Endothelial cell of umbilical vein (primary cell): ENCODE data around the gene HSBP1. TPM values are rescaled to one million over a fixed set of nuclear protein-coding genes. Genes with fewer than 3 reads are reported as not detected.

ENCODE experiments used
- BruUV-seq: library from RNA; stranded (reverse); fragments of 400-500 nt; replicated peaks from 2 replicates; lab custom pipeline; 2021; lab: Mats Ljungman, UMichigan
- CTCF ChIA-PET: fragments of 300-600, 350-600 bp; sonication (Branson Sonifier 250); formaldehyde crosslinking; loops from one replicate; lab custom pipeline; 2021; ENCODE audit warnings: antibody characterized with exemption, inconsistent platforms; lab: Charles Lee
- POLR2A ChIA-PET: fragments of 300-600, 350-600 bp; sonication (Branson Sonifier 250); formaldehyde crosslinking; loops from one replicate; lab custom pipeline; 2021; ENCODE audit warnings: antibody characterized with exemption, inconsistent platforms; lab: Charles Lee
- DNase-seq: peaks from one replicate; pipeline ENCODE4 v3.0.0-alpha.2; 2011; ENCODE audit warnings: low read depth, low spot score
- FAIRE-seq: peaks from 2 replicates; lab custom pipeline; 2011; peaks lifted over from hg19 to GRCh38; lab: Jason Lieb, UNC
- H2AFZ ChIP-seq: 2 replicates; pipeline ENCODE4 v1.6.0; 2012; ENCODE audit warnings: low read depth, low read length, control low read depth, inconsistent platforms
- H3K27ac ChIP-seq: 2 replicates; pipeline ENCODE4 v1.5.1; 2011; ENCODE audit warnings: low read depth, mild to moderate bottlenecking, control low read depth, low read length, moderate library complexity; ENCODE audit not compliant: insufficient read depth
- H3K27me3 ChIP-seq, 2 experiments: 2 replicates each; pipeline versions ENCODE4 v1.6.0 to v1.6.1; 2011; ENCODE audit warnings: low read length in 2 of 2, mixed read lengths in 1 of 2; ENCODE audit not compliant: control insufficient read depth in 2 of 2, insufficient read depth in 2 of 2
- H3K36me3 ChIP-seq, 2 experiments: 2 replicates in 1 of 2; 3 replicates in 1 of 2; pipeline ENCODE4 v1.5.1; 2011; ENCODE audit warnings: low read length in 2 of 2, mild to moderate bottlenecking in 1 of 2, moderate library complexity in 1 of 2; ENCODE audit not compliant: control insufficient read depth in 2 of 2, insufficient read depth in 2 of 2; ENCODE audit errors: extremely low read depth in 1 of 2
- H3K4me1 ChIP-seq: 3 replicates; pipeline ENCODE4 v1.5.1; 2011; ENCODE audit warnings: mild to moderate bottlenecking, low read length; ENCODE audit not compliant: control insufficient read depth, insufficient read depth; ENCODE audit errors: extremely low read depth
- H3K4me2 ChIP-seq: 2 replicates; pipeline ENCODE4 v1.6.1; 2011; ENCODE audit warnings: low read length, control low read depth, mixed read lengths; ENCODE audit not compliant: insufficient read depth
- H3K4me3 ChIP-seq, 3 experiments: fragments of 200-600 bp in 1 of 3; sonication (generic), shearing (Covaris generic) in 1 of 3; replicated peaks in 1 of 3; 2 replicates each; pipeline ENCODE4 v1.5.1; 2011 to 2016; ENCODE audit warnings: control low read depth in 3 of 3, low read length in 3 of 3, mild to moderate bottlenecking in 2 of 3, inconsistent platforms in 1 of 3, low read depth in 1 of 3, moderate library complexity in 1 of 3; ENCODE audit not compliant: insufficient read depth in 1 of 3
- H3K79me2 ChIP-seq: 2 replicates; pipeline ENCODE4 v1.6.0; 2012; ENCODE audit warnings: low read length, inconsistent platforms; ENCODE audit not compliant: control insufficient read depth, insufficient read depth
- H3K9ac ChIP-seq: replicated peaks from 2 replicates; pipeline ENCODE3; 2011; ENCODE audit warnings: low read length, control low read depth; ENCODE audit not compliant: insufficient read depth; ENCODE audit errors: extremely low read depth
- H3K9me1 ChIP-seq: replicated peaks from 3 replicates; pipeline ENCODE4 v1.6.0; 2011; ENCODE audit warnings: mild to moderate bottlenecking, low read length; ENCODE audit not compliant: control insufficient read depth, insufficient read depth; ENCODE audit errors: extremely low read depth
- H3K9me3 ChIP-seq: replicated peaks from 2 replicates; pipeline ENCODE4 v1.5.1; 2012; ENCODE audit warnings: low read length, inconsistent platforms; ENCODE audit not compliant: control insufficient read depth, insufficient read depth
- H4K20me1 ChIP-seq: replicated peaks from 2 replicates; pipeline ENCODE3; 2011; ENCODE audit warnings: mild to moderate bottlenecking, low read length; ENCODE audit not compliant: control insufficient read depth, insufficient read depth; ENCODE audit errors: extremely low read depth
- EZH2 ChIP-seq: IDR thresholded peaks from 2 replicates; pipeline ENCODE4 v1.6.1; 2012; ENCODE audit warnings: borderline replicate concordance, low read depth, mild to moderate bottlenecking, moderate library complexity, low read length, inconsistent platforms; ENCODE audit not compliant: severe bottlenecking
- FOS ChIP-seq: IDR thresholded peaks from 2 replicates; pipeline ENCODE4 v1.6.1; 2011; ENCODE audit warnings: mild to moderate bottlenecking, low read length, moderate library complexity, borderline replicate concordance; ENCODE audit not compliant: insufficient read depth
- GATA2 ChIP-seq: IDR thresholded peaks from 2 replicates; pipeline ENCODE4 v1.7.0; 2011; ENCODE audit warnings: low read depth, mild to moderate bottlenecking, moderate library complexity, mixed read lengths, low read length; ENCODE audit not compliant: insufficient read length, insufficient read depth
- JUN ChIP-seq: IDR thresholded peaks from 2 replicates; pipeline ENCODE4 v1.6.1; 2011; ENCODE audit warnings: borderline replicate concordance, low read depth; ENCODE audit not compliant: insufficient read length, insufficient read depth
- MYC ChIP-seq: IDR thresholded peaks from one replicate; pipeline ENCODE4 v1.6.1; 2011; ENCODE audit warnings: mild to moderate bottlenecking, low read depth, low read length
- POLR2A ChIP-seq: IDR thresholded peaks from 2 replicates; pipeline ENCODE4 v1.6.1; 2012; ENCODE audit warnings: low read depth, mild to moderate bottlenecking, control low read depth, low read length
- POLR2AphosphoS5 ChIP-seq: IDR thresholded peaks from 2 replicates; pipeline ENCODE4 v1.6.1; 2012; ENCODE audit warnings: low read depth, mild to moderate bottlenecking, control low read depth, low read length, moderate library complexity; ENCODE audit not compliant: insufficient read depth
- dilution Hi-C: fragments of 300-500 bp; cut with MboI; formaldehyde crosslinking; loops from one replicate; pipeline ENCODE4 v1.15.0; 2019; ENCODE audit warnings: low sequenced_read_pairs; ENCODE audit not compliant: extremely low pct_ligation_motif_present
- intact Hi-C: fragments of 100-400 bp; cut with micrococcal nuclease; formaldehyde crosslinking; loops from one replicate; pipeline ENCODE4 v1.10.0; 2022
- polyA plus RNA-seq, 4 experiments: library from polyadenylated mRNA; depleted of rRNA in 3 of 4; stranded (reverse) in 3 of 4; unstranded in 1 of 4; fragments of >200 nt; gene quantifications; 2 replicates each; pipeline versions ENCODE4 v1.2.1 to v1.2.3, GENCODE V29; 2011 to 2012; ENCODE audit warnings: missing spikeins in 1 of 4
- total RNA-seq: library from RNA; stranded (reverse); gene quantifications from 2 replicates; pipeline ENCODE4 v1.2.3, GENCODE V29; 2021
- TF ChIP-seq, protein P1 (sequence below): IDR thresholded peaks from 2 replicates; pipeline ENCODE4 v1.6.1; 2011; ENCODE audit not compliant: insufficient read depth, insufficient read length

Gene HSBP1
- total and polyA plus RNA-seq, 2 donors (not counting 3 experiments of a cell fraction or from before 2014, with no cell fraction given) = 40.8 to 136 TPM

DNA sequence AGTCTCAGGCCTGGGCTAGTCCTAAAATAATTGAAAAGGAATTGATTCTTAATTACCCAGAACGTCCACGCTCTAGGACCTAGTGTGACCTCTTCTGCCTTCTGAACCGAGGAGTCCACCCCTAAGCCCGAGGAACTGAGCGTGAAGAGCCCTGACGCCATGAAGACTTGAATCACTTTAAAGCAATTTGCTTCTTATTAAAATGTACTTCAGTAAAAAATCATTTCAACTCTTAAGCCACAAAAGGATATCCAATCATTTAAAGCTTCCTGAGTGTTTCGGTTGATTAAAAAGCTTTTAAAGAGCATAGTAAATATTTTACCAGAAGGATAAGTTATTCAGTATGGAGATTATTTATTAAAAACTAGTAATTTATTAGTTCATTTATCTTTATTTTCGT lies 11.6 kb downstream of the HSBP1 start:
- Histone ChIP-seq H3K27me3 (peaks cover 0 to 10% of the 10 kb centered on the region in 2 experiments), H3K4me3 (no peak overlapping the region), H3K36me3 (no peaks in the 10 kb centered on the region), H2AFZ (no peak overlapping the region), H3K27ac (no peak overlapping the region), H4K20me1 (no peaks in the 10 kb centered on the region), H3K9me3 (no peaks in the 10 kb centered on the region), H3K9me1 (no peaks in the 10 kb centered on the region), H3K9ac (no peak overlapping the region), H3K4me1 (no peaks in the 10 kb centered on the region), H3K79me2 (no peaks in the 10 kb centered on the region), H3K4me2 (no peak overlapping the region)
- intact Hi-C loops = no loop called here
- dilution Hi-C loops = no loop called here
- no TSS peak for BruUV-seq
- DNase-seq (no peak), FAIRE-seq (no peak)
- POLR2A ChIA-PET = no interaction called here
- CTCF ChIA-PET = no interaction called here
- TF ChIP-seq GATA2 = no peak
- TF ChIP-seq EZH2 = no peak
- TF ChIP-seq, protein P1, sequence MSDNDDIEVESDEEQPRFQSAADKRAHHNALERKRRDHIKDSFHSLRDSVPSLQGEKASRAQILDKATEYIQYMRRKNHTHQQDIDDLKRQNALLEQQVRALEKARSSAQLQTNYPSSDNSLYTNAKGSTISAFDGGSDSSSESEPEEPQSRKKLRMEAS = no peak
- no peak for TF ChIP-seq MYC
- no peak for TF ChIP-seq FOS
- TF ChIP-seq POLR2AphosphoS5 = no peak
- no peak for TF ChIP-seq JUN
- no peak for TF ChIP-seq POLR2A
